GM21447 (cell line): ENCODE measurements around the gene SMIM38.
"Not testable (repeated sequence)": the region's sequence is repeated elsewhere in the genome, so short reads cannot be mapped to it uniquely, and the experiment has no call there.

Source experiments
- ATAC-seq: cut with Tn5 transposase; IDR thresholded peaks from one replicate; pipeline ENCODE4 v1.9.1; 2021; ENCODE audit not compliant: unreplicated experiment

SMIM38 gene

DNA sequence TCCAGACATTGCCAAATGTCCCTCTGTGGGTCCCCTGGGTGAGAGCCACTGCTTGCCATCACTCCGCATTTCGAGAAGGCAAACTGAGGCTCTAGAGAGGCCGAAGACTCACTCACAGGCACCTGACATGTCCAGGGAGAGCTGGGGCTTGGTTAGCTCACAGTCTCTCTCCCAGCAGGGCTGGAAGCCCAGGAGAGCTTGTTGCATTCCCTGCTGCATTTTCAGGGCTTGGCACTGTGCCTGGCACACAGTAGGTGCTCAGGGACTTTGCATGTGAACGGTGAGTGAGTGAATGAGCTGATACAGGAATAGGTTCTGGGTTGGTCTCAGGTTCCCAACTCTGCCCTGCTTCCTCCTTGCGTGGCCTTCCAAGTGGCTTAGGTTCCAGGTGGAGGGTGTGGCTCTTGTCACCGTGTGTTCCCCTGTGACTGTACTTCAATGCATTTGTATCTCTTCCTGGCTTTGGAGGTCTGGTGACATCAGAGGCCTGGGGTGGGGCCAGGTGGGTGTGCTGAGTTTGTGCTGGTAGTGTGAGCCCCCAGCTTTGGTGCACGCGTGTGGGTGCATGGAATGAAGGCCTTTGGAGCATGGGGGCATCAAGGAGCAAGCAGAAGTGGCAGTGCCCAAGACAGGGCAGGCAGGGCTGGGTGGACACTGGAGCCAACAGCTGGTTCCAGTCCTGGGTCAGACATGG, 18.4 kb upstream of the SMIM38 start:
- no peak for ATAC-seq

DNA sequence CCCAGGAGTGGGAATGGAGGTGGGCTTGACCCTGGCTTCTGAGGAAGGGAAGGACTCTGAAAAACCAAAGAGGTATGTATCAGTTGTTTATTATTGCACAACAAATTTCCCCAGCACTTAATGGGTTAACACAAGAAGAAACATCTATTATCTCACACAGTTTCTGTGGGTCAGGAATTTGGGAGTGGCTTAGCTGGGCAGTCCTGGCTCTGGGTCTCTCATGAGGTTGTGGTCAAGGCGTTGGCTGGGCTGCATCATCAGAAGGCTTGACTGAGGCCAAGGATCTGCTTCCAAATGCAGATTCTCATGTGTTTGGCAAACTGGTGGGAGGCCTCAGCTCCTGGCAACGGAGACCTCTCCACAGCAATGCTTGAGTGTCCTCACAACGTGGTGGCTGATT, 17.5 kb upstream of the SMIM38 start:
- ATAC-seq = no peak

DNA sequence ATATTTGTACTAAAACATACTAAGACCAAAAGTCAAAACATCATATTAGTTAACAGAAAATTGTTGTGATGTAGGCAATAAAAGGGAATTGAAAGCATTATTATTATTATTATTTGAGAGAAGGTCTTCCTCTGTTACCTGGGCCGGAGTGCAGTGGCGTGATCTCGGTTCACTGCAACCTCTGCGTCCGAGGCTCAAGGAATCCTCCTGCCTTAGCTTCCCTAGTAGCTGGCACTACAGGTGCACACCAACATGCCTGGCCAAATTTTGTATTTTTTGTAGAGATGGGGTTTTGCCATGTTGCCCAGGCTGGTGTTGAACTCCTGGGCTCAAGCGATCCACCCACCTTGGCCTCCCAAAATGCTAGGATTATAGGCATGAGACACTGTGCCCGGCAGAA, 15.6 kb upstream of the SMIM38 start:
- not testable (repeated sequence) for ATAC-seq

- no peak for ATAC-seq
Observed at GRCh38 chr11:69140635-69141034, 15.1 kb upstream of the SMIM38 start.

GRCh38 chr11:69141742-69142141, 14.0 kb upstream of the SMIM38 start:
- no peak for ATAC-seq

GRCh38 chr11:69142895-69143294, 12.8 kb upstream of the SMIM38 start:
- no peak for ATAC-seq

- ATAC-seq = no peak
Observed at GRCh38 chr11:69144316-69145049, 11.3 kb upstream of the SMIM38 start.

- no peak for ATAC-seq
Observed at GRCh38 chr11:69145050-69145380, 10.7 kb upstream of the SMIM38 start.

DNA sequence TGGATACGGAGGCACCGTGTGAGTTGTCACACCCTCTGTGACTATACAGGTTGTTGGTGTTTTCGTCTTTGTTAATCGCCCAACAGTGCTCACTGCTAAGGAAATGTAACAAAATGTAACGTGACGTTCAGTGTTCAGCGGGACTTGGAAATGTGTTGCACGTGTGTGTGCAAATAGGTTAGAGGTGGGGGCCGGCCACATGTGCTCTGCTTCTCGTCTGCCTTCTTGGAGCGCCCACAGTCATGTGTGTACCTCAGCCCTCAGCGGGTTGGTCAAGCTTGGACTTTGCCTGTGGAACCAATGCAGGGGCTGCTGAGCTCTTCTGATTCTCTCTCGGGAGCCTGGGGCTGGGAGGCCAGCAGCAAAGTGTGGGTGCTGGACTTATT, 7.4 kb upstream of the SMIM38 start:
- ATAC-seq = no peak

- ATAC-seq = no peak
Observed at GRCh38 chr11:69148806-69149205, 6.9 kb upstream of the SMIM38 start.

DNA sequence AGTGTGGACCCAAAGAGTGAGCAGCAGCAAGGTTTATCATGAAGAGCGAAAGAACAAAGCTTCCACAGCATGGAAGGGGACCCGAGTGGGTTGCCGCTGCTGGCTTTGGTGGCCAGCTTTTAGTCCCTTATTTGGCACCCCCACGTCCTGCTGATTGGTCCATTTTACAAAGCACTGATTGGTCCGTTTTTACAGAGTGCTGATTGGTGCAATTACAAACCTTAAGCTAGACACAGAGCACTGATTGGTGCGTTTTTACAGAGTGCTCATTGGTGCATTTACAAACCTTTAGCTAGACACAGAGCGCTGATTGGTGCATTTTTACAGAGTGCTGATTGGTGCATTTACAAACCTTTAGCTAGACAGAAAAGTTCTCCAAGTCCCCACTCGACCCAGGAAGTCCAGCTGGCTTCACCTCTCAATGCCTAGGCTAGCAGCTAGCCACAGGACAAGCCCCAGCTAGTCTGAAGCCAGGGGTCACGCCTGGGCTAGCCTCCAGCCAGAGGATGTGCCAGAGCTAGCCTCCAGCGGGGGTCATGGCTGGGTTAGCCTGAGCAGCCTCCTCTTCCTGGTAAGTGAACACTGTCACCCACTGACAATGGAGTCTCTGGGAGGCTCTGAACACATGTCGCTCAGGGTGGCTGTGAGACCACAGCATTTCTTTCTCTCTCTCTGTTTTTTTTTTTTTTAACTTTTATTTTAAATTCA, 6.2 kb upstream of the SMIM38 start:
- not testable (repeated sequence) for ATAC-seq

- no peak for ATAC-seq
Observed at GRCh38 chr11:69150175-69150574, 5.6 kb upstream of the SMIM38 start.

DNA sequence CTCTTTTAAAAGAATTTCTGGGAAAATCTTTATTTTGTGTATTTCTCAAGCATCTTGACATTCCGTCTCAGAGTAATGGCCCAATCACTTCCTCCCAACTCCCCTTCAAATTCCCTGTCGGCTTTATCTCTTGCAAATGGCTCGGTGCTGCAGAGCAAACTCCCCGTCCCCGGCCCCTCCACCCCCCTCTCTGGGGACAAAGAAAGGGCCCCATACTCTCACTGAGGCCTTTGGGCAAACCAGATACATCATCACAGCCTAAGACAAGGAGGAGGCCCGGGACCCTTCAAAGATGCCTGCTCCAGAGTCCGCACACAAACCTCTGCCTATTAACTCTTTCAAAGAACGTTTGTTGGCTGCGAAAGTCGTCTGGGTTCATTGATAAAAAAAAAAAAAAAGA, 3.9 kb upstream of the SMIM38 start:
- no peak for ATAC-seq

- no peak for ATAC-seq
Observed at GRCh38 chr11:69152733-69153421, 2.9 kb upstream of the SMIM38 start.

DNA sequence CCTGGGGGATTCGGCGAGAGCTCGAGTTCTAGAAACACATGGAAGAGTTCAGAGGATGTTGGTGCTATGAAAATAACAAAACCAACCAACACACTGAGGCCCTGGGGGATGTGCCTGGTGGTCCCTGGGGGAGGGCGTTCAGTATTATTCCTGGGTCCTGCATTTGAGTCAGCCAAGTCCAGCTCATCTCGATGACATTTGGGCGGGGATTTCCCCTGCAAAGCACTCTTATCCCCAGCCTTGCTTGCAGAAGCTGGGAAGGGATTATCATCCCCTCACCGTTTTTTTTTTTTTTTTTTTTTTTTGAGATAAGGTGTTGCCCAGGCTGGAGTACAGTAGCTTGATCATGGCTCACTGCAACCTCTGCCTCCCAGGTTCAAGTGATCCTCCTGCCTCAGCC, 2.1 kb upstream of the SMIM38 start:
- ATAC-seq = no peak

- ATAC-seq = no peak
Observed at GRCh38 chr11:69154211-69154913, 1.4 kb upstream of the SMIM38 start.

- ATAC-seq = no peak
Observed at GRCh38 chr11:69154938-69155301, 815 bp upstream of the SMIM38 start.

- no peak for ATAC-seq
Observed at GRCh38 chr11:69156235-69156639, 502 bp downstream of the SMIM38 start.

DNA sequence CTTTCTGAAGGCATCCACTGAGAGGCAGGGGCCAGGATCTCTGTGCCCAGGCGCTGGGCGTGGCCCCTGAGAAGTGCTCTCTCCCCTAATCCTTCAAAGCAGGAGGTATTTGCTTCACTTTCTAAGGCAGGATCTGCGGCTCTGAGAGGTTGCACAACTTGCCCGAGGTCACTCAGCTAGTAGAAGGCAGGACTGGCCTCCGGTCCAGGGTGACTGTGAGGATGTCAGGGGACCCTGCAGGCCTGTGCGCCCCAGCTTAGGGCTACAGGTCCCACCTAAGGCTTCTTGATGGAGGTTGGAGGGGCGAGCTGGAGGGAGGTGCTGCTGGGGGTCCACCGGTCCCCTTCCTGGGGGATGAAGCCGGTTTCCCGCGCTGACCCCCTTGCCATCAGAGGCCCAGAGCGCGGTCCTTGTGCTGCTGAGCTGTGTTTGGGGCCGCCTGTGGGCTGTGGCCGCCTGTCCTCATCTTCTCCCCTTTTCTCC, 979 bp downstream of the SMIM38 start:
- ATAC-seq = no peak

GRCh38 chr11:69157156-69157821, 1.6 kb downstream of the SMIM38 start:
- no peak for ATAC-seq
